SK-N-SH (cell line): ENCODE measurements around the gene PHF20. TPM values are rescaled to one million over a fixed set of nuclear protein-coding genes. Genes with fewer than 3 reads are reported as not detected.
"Not testable (repeated sequence)": the region's sequence is repeated elsewhere in the genome, so short reads cannot be mapped to it uniquely, and the experiment has no call there.

Source experiments
- CTCF ChIA-PET: fragments of 300-600, 350-600 bp; formaldehyde crosslinking; extraction: SDS; loops from one replicate; lab custom pipeline; 2021; lab: Yijun Ruan, JAX
- POLR2A ChIA-PET: fragments of 350-600 bp; sonication (Branson Sonifier 250); formaldehyde crosslinking; extraction: SDS; loops from one replicate; lab custom pipeline; 2020; ENCODE audit warnings: antibody characterized with exemption, inconsistent platforms; lab: Yijun Ruan, JAX
- DNase-seq: peaks from one replicate; pipeline ENCODE4 v3.0.0; 2012
- H2AFZ ChIP-seq: fragments of 200-600 bp; sonication (generic); 2 replicates; pipeline ENCODE4 v1.8.1; 2016; ENCODE audit warnings: antibody characterized with exemption, mild to moderate bottlenecking, low read depth
- H3F3A ChIP-seq: fragments of 200-600 bp; sonication (generic); replicated peaks from 2 replicates; pipeline ENCODE3; 2016; ENCODE audit warnings: antibody characterized with exemption, mild to moderate bottlenecking; ENCODE audit not compliant: insufficient read depth
- H3K27ac ChIP-seq, 2 experiments: fragments of 200-500 bp in 1 of 2; fragments of 200-600 bp in 1 of 2; sonication (Bioruptor generic) in 1 of 2; sonication (generic), shearing (Covaris generic) in 1 of 2; 2 replicates each; pipeline versions ENCODE4 v1.5.1 to v1.6.1; 2014 to 2016; ENCODE audit warnings: low read depth in 2 of 2, inconsistent platforms in 1 of 2, low read length in 1 of 2, mild to moderate bottlenecking in 1 of 2, mixed read lengths in 1 of 2
- H3K27me3 ChIP-seq: fragments of 200-600 bp; sonication (generic), shearing (Covaris generic); 2 replicates; pipeline ENCODE4 v1.6.1; 2016; ENCODE audit warnings: mixed run types; ENCODE audit not compliant: insufficient read depth
- H3K36me3 ChIP-seq, 2 experiments: fragments of 200-500 bp in 1 of 2; fragments of 200-600 bp in 1 of 2; sonication (Bioruptor generic) in 1 of 2; sonication (generic) in 1 of 2; replicated peaks in 1 of 2; 2 replicates each; pipeline versions ENCODE3 to v1.5.1; 2014 to 2016; ENCODE audit warnings: low read length in 1 of 2, mild to moderate bottlenecking in 1 of 2; ENCODE audit not compliant: insufficient read depth in 2 of 2, control insufficient read depth in 1 of 2
- H3K4me1 ChIP-seq, 2 experiments: fragments of 200-500 bp in 1 of 2; fragments of 200-600 bp in 1 of 2; sonication (Bioruptor generic) in 1 of 2; sonication (generic), shearing (Covaris generic) in 1 of 2; 2 replicates each; pipeline versions ENCODE4 v1.5.1 to v1.6.1; 2014 to 2016; ENCODE audit warnings: low read depth in 1 of 2, low read length in 1 of 2, mixed run types in 1 of 2; ENCODE audit not compliant: insufficient read depth in 2 of 2, control insufficient read depth in 1 of 2
- H3K4me2 ChIP-seq: fragments of 200-600 bp; sonication (generic), shearing (Covaris generic); 2 replicates; pipeline ENCODE4 v1.6.1; 2017; ENCODE audit warnings: mixed run types
- H3K4me3 ChIP-seq, 2 experiments: fragments of 200-500 bp in 1 of 2; fragments of 200-600 bp in 1 of 2; sonication (Bioruptor generic) in 1 of 2; sonication (generic), shearing (Covaris generic) in 1 of 2; 2 replicates each; pipeline versions ENCODE4 v1.5.1 to v1.8.1; 2014 to 2016; ENCODE audit warnings: low read depth in 2 of 2, inconsistent platforms in 1 of 2, low read length in 1 of 2, mild to moderate bottlenecking in 1 of 2, mixed read lengths in 1 of 2, moderate library complexity in 1 of 2
- H3K79me2 ChIP-seq: fragments of 200-600 bp; sonication (generic); 2 replicates; pipeline ENCODE4 v1.8.1; 2017; ENCODE audit warnings: mild to moderate bottlenecking; ENCODE audit not compliant: insufficient read depth
- H3K9ac ChIP-seq: fragments of 200-600 bp; sonication (generic); 2 replicates; pipeline ENCODE4 v1.6.1; 2017; ENCODE audit warnings: mixed run types
- H3K9me2 ChIP-seq: fragments of 200-600 bp; sonication (generic); 2 replicates; pipeline ENCODE4 v1.6.1; 2017; ENCODE audit warnings: mixed run types
- H3K9me3 ChIP-seq: fragments of 200-600 bp; sonication (generic); 2 replicates; pipeline ENCODE4 v1.6.1; 2017; ENCODE audit warnings: mixed run types, mild to moderate bottlenecking, moderate library complexity
- H4K20me1 ChIP-seq: fragments of 200-600 bp; sonication (generic); 2 replicates; pipeline ENCODE4 v1.6.1; 2017; ENCODE audit warnings: mild to moderate bottlenecking, mixed run types; ENCODE audit not compliant: insufficient read depth
- CHD2 ChIP-seq: fragments of 150-350 bp; IDR thresholded peaks from 2 replicates; pipeline ENCODE4 v1.6.1; 2018; ENCODE audit warnings: low read length; ENCODE audit not compliant: partially characterized antibody
- ELF1 ChIP-seq: IDR thresholded peaks from 2 replicates; pipeline ENCODE4 v1.4.0; 2012
- EP300 ChIP-seq, 2 experiments: IDR thresholded peaks; 2 replicates each; pipeline versions ENCODE4 v1.4.0 to v1.6.1; 2012; ENCODE audit warnings: borderline replicate concordance in 1 of 2, low read depth in 1 of 2, low read length in 1 of 2
- EZH2phosphoT487 ChIP-seq: fragments of 200-600 bp; sonication (generic); IDR thresholded peaks from 2 replicates; pipeline ENCODE4 v1.6.1; 2017; ENCODE audit warnings: low read depth, mixed run types, mild to moderate bottlenecking, antibody characterized with exemption, moderate library complexity, borderline replicate concordance
- FOXM1 ChIP-seq: IDR thresholded peaks from 2 replicates; pipeline ENCODE4 v1.4.0; 2012; ENCODE audit warnings: low read depth, mild to moderate bottlenecking
- GABPA ChIP-seq: IDR thresholded peaks from 2 replicates; pipeline ENCODE4 v1.4.0; 2012; ENCODE audit warnings: low read depth, mild to moderate bottlenecking
- NRF1 ChIP-seq: IDR thresholded peaks from 2 replicates; pipeline ENCODE4 v1.6.1; 2012; ENCODE audit warnings: low read depth, mild to moderate bottlenecking, low read length
- POLR2AphosphoS5 ChIP-seq: IDR thresholded peaks from 2 replicates; pipeline ENCODE4 v1.6.1; 2012; ENCODE audit warnings: low read depth, low read length
- RAD21 ChIP-seq: IDR thresholded peaks from 2 replicates; pipeline ENCODE4 v1.6.1; 2012; ENCODE audit warnings: mild to moderate bottlenecking, low read length
- RCOR1 ChIP-seq: fragments of 150-350 bp; IDR thresholded peaks from 2 replicates; pipeline ENCODE4 v1.6.1; 2017; ENCODE audit warnings: antibody characterized with exemption, low read length
- RXRA ChIP-seq: IDR thresholded peaks from 2 replicates; pipeline ENCODE4 v1.4.0; 2012; ENCODE audit warnings: low read depth, mild to moderate bottlenecking, borderline replicate concordance
- SIN3A ChIP-seq: IDR thresholded peaks from 2 replicates; pipeline ENCODE4 v1.6.1; 2012; ENCODE audit warnings: low read depth, mild to moderate bottlenecking, low read length, moderate library complexity, borderline replicate concordance
- SMC3 ChIP-seq: IDR thresholded peaks from 2 replicates; pipeline ENCODE4 v1.6.1; 2012; ENCODE audit warnings: low read depth, low read length, improper control_type of control experiment
- TCF12 ChIP-seq: IDR thresholded peaks from 2 replicates; pipeline ENCODE4 v1.4.0; 2012
- USF1 ChIP-seq: IDR thresholded peaks from 2 replicates; pipeline ENCODE4 v1.4.0; 2012; ENCODE audit warnings: low read depth, borderline replicate concordance
- WGBS: methylation state at CpG from one replicate; pipeline ENCODE4 v1.1.6; 2017; ENCODE audit warnings: low lambda C conversion rate; 5-methylcytosine and 5-hydroxymethylcytosine counted together
- polyA plus RNA-seq, 3 experiments: library from polyadenylated mRNA; depleted of rRNA; stranded (reverse); fragments of >200 nt; gene quantifications; 2 replicates each; pipeline ENCODE4 v1.2.3, GENCODE V29; 2012
- TF ChIP-seq, protein P1 (sequence below): fragments of 150-350 bp; IDR thresholded peaks from 2 replicates; pipeline ENCODE4 v1.6.1; 2017; ENCODE audit warnings: antibody characterized with exemption, low read length, low read depth, borderline replicate concordance
- TF ChIP-seq, protein P2 (sequence below): fragments of 150-350 bp; IDR thresholded peaks from 2 replicates; pipeline ENCODE4 v1.6.1; 2016; ENCODE audit warnings: mild to moderate bottlenecking, low read depth, low read length

Gene PHF20
- polyA plus RNA-seq, 1 of the 3 experiments (the other 2 are of a cell fraction), result 23.8 TPM

- Histone ChIP-seq H3K9me3 (no peaks in the 10 kb centered on the region), H3K4me3 (no peak overlapping the region; a peak in 1 of 4 replicates), H2AFZ (peak overlapping the region; percentile 62), H3K4me1 (peaks cover 9 to 12% of the 10 kb centered on the region in 2 experiments; a peak in 3 of 4 replicates), H3K9ac (peak overlapping the region; percentile 97), H3K9me2 (no peaks in the 10 kb centered on the region), H3F3A (peaks cover 16% of the 10 kb centered on the region), H3K79me2 (peaks cover 43% of the 10 kb centered on the region), H3K27me3 (no peaks in the 10 kb centered on the region), H3K27ac (peak overlapping the region; percentile 90 to 93; a peak in 3 of 4 replicates), H3K4me2 (peak overlapping the region; percentile 73; the same call in 1 of the 2 replicates), H3K36me3 (peaks cover 17 to 19% of the 10 kb centered on the region in 2 experiments), H4K20me1 (peaks cover 24% of the 10 kb centered on the region)
- ChIA-PET POLR2A (interaction anchor here (0.6 to 2.2 kb wide), 3 partner anchors 128 to 253 kb away, joined by 5 to 34 read pairs (median 14); partner anchors contain the start of genes SCAND1 and SPAG4), CTCF (interaction anchor here (1.2 to 3.7 kb wide), 4 partner anchors 13 to 142 kb away, joined by 4 to 40 read pairs (median 8); partner anchors contain the start of gene PHF20)
- 84% methylated on average over 15 of the region's 15 CpGs for WGBS
- no peak for DNase-seq
- TF ChIP-seq ELF1, result no peak
- TF ChIP-seq FOXM1, result no peak
- no peak for TF ChIP-seq USF1
- TF ChIP-seq EZH2phosphoT487, result no peak
- TF ChIP-seq TCF12, result no peak
These were observed 27.9 kb upstream of the PHF20 start for GRCh38 chr20:35743693-35744491.

- H3K9me2 ChIP-seq, H3K4me3 ChIP-seq, DNase-seq, H3K9ac ChIP-seq, H3K4me1 ChIP-seq, H3K9me3 ChIP-seq, POLR2A ChIA-PET, H3K27me3 ChIP-seq, H3K4me2 ChIP-seq, H3K27ac ChIP-seq: not testable (repeated sequence)
- CTCF ChIA-PET, result interaction anchor here (1.2 to 3.7 kb wide), 4 partner anchors 14 to 141 kb away, joined by 4 to 40 read pairs (median 8); partner anchors contain the start of gene PHF20
- Histone ChIP-seq H3F3A (peaks cover 16% of the 10 kb centered on the region), H3K79me2 (peaks cover 37% of the 10 kb centered on the region), H2AFZ (0 out of 2 replicates have a peak overlapping the region, but pooled peaks have one; percentile 62), H4K20me1 (peaks cover 19% of the 10 kb centered on the region), H3K36me3 (peaks cover 11 to 13% of the 10 kb centered on the region in 2 experiments)
- WGBS, result 96% methylated on average over 3 of the region's 3 CpGs
These were observed 27.3 kb upstream of the PHF20 start for GRCh38 chr20:35744492-35744841.

- Histone ChIP-seq H3K4me3 (no peak overlapping the region), H3K36me3 (no peaks in the 10 kb centered on the region), H3F3A (no peaks in the 10 kb centered on the region), H3K4me1 (no peaks in the 10 kb centered on the region), H3K27ac (no peak overlapping the region), H3K9me3 (no peaks in the 10 kb centered on the region), H3K27me3 (no peaks in the 10 kb centered on the region), H3K9ac (no peak overlapping the region), H3K79me2 (no peaks in the 10 kb centered on the region), H4K20me1 (no peaks in the 10 kb centered on the region), H2AFZ (no peak overlapping the region), H3K9me2 (no peaks in the 10 kb centered on the region), H3K4me2 (no peak overlapping the region)
- CTCF ChIA-PET, result no interaction called here
- POLR2A ChIA-PET, result interaction anchor here (1.3 kb wide), 1 partner anchor 8 kb away, joined by 3 read pairs; the partner anchor contains the start of gene RBM39
- no peak for DNase-seq
- 63% methylated on average over 2 of the region's 2 CpGs for WGBS
- TF ChIP-seq TCF12, result no peak
- no peak for TF ChIP-seq RCOR1
- TF ChIP-seq USF1, result no peak
- no peak for TF ChIP-seq NRF1
- TF ChIP-seq, protein P1, sequence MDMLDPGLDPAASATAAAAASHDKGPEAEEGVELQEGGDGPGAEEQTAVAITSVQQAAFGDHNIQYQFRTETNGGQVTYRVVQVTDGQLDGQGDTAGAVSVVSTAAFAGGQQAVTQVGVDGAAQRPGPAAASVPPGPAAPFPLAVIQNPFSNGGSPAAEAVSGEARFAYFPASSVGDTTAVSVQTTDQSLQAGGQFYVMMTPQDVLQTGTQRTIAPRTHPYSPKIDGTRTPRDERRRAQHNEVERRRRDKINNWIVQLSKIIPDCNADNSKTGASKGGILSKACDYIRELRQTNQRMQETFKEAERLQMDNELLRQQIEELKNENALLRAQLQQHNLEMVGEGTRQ, result no peak
- TF ChIP-seq, protein P2, sequence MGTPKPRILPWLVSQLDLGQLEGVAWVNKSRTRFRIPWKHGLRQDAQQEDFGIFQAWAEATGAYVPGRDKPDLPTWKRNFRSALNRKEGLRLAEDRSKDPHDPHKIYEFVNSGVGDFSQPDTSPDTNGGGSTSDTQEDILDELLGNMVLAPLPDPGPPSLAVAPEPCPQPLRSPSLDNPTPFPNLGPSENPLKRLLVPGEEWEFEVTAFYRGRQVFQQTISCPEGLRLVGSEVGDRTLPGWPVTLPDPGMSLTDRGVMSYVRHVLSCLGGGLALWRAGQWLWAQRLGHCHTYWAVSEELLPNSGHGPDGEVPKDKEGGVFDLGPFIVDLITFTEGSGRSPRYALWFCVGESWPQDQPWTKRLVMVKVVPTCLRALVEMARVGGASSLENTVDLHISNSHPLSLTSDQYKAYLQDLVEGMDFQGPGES, result no peak
- no peak for TF ChIP-seq EZH2phosphoT487
- TF ChIP-seq CHD2, result no peak
- no peak for TF ChIP-seq SMC3
- TF ChIP-seq GABPA, result no peak
- TF ChIP-seq POLR2AphosphoS5, result no peak
- no peak for TF ChIP-seq RAD21
- TF ChIP-seq RXRA, result no peak
- no peak for TF ChIP-seq SIN3A
- TF ChIP-seq EP300 (IDR thresholded peaks at IDR 0.05; ENCODE audit: borderline replicate concordance in 1 of 2, low read depth in 1 of 2, low read length in 1 of 2), result no peak
These were observed 21.2 kb upstream of the PHF20 start for GRCh38 chr20:35750611-35751010.
